Measurements from ENCODE around the gene ZNF483.

ZNF483 gene

GRCh38 chr9:111622626-111623025, 97.6 kb downstream of the ZNF483 start:
- Mint-ChIP-seq H3K9me3 (no peaks in the 10 kb centered on the region), H3K4me3 (no peak overlapping the region), H3K4me1 (no peaks in the 10 kb centered on the region), H3K36me3 (no peaks in the 10 kb centered on the region), H3K27ac (no peak overlapping the region), H3K27me3 (peaks cover 3% of the 10 kb centered on the region)
